GM12873 (cell line): ENCODE results near the gene ALG14.

Source experiments
- CTCF ChIP-seq: IDR thresholded peaks from 2 replicates; pipeline ENCODE4 v1.5.1; 2012; ENCODE audit warnings: low read depth, mild to moderate bottlenecking, moderate library complexity, low read length, control low read depth; ENCODE audit not compliant: insufficient read depth; ENCODE audit errors: missing control alignments

Gene ALG14

GRCh38 chr1:95003433-95003738 lies 69.4 kb downstream of the ALG14 start:
- no peak for TF ChIP-seq CTCF

- no peak for TF ChIP-seq CTCF
Observed at GRCh38 chr1:95002540-95003432, 70.0 kb downstream of the ALG14 start.

- TF ChIP-seq CTCF, result no peak
Observed at GRCh38 chr1:95002164-95002539, 70.6 kb downstream of the ALG14 start.

- TF ChIP-seq CTCF, result no peak
Observed at GRCh38 chr1:94999456-95000131, 73.2 kb downstream of the ALG14 start.

GRCh38 chr1:94998748-94999147 lies 74.0 kb downstream of the ALG14 start:
- TF ChIP-seq CTCF, result no peak

GRCh38 chr1:94998114-94998513 lies 74.6 kb downstream of the ALG14 start:
- no peak for TF ChIP-seq CTCF

GRCh38 chr1:94994805-94995204 lies 77.9 kb downstream of the ALG14 start:
- TF ChIP-seq CTCF, result no peak
